Stimulated activated CD8-positive, alpha-beta memory T cell treated with anti-CD3 and anti-CD28 coated beads, Interleukin-7, amount 100 ng/mL, for 24 hours (primary cell): Measurements from ENCODE around the gene NANOS3.

ENCODE experiments used
- DNase-seq: peaks from one replicate; pipeline ENCODE4 v3.0.0-alpha.2; 2020; ENCODE audit warnings: low read depth

NANOS3 gene

GRCh38 chr19:13876834-13877233 is at the start of gene NANOS3:
NANOS3 (plus strand) TSS chr19:13877134; CDS start chr19:13877249, 115 bp downstream.
- no peak for DNase-seq

- no peak for DNase-seq
Measured at GRCh38 chr19:13827656-13828055, 49.3 kb upstream of the NANOS3 start.

GRCh38 chr19:13830114-13830740 is 46.7 kb upstream of the NANOS3 start:
- no peak for DNase-seq

GRCh38 chr19:13830741-13831536 is 46.0 kb upstream of the NANOS3 start:
- no peak for DNase-seq

GRCh38 chr19:13831537-13832467 is 45.1 kb upstream of the NANOS3 start:
- DNase-seq: no peak

- DNase-seq: peak; percentile 82
Measured at GRCh38 chr19:13833330-13834243, 43.3 kb upstream of the NANOS3 start.

GRCh38 chr19:13834244-13835069 is 42.5 kb upstream of the NANOS3 start:
- DNase-seq: no peak

GRCh38 chr19:13835791-13836723 is 40.9 kb upstream of the NANOS3 start:
- no peak for DNase-seq

GRCh38 chr19:13838435-13839129 is 38.4 kb upstream of the NANOS3 start:
- DNase-seq: no peak

GRCh38 chr19:13839130-13839937 is 37.6 kb upstream of the NANOS3 start:
- DNase-seq: peak; percentile 74

- DNase-seq: no peak
Measured at GRCh38 chr19:13839938-13840304, 37.0 kb upstream of the NANOS3 start.

GRCh38 chr19:13840305-13841085 is 36.4 kb upstream of the NANOS3 start:
- no peak for DNase-seq

GRCh38 chr19:13841086-13841961 is 35.6 kb upstream of the NANOS3 start:
- no peak for DNase-seq

- no peak for DNase-seq
Measured at GRCh38 chr19:13841962-13842290, 35.0 kb upstream of the NANOS3 start.

- DNase-seq: no peak
Measured at GRCh38 chr19:13842291-13843103, 34.4 kb upstream of the NANOS3 start.
